ENCODE measurements around the gene KCNJ18.
"Not testable (repeated sequence)": the region's sequence is repeated elsewhere in the genome, so short reads cannot be mapped to it uniquely, and the experiment has no call there.

Gene KCNJ18

DNA sequence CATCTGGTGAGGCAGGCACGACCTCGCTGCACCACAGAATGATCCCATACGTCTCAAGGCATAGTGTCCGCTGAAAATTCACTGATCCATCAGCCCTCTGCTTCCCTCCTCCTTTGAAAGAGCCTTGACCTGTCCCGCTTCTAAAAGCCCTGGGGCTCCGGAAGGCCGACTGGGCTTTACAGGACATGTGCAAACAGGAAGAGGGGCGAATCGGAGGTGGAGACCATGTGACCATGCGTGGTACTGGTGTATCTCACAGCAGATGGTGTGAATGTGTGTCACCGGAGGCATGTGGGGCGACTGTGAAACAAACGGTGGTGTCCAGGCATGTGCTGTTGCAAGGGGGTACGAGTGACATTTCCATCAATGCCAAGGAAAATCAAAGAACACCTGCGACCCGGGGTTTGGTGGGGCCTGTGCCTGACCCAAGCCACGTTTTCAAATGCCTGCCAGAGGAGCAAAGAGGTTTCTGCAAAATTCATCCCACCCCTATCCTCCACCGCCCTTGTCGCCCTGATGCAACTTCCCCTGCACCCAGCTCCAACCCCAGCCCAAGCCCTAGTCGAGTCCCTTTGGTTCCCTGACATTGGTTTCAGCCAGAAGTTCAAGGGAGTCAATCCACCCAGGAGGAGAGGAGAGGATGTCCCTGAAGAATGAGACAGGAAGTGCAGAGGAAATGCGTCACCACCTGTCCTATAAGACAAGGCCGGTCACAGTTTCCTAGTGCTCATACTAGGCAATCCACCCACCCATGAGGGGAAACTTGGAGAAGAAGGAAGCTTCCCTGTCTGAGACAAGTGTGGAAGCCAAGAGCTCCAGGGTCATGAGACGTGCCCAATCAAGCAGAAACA lies 5.9 kb upstream of the KCNJ18 start:
- FAIRE-seq, result no peak
- TF ChIP-seq POLR2A (IDR thresholded peaks at IDR 0.05; ENCODE audit: low read depth, low read length), result no peak
- TF ChIP-seq SPI1 (IDR thresholded peaks at IDR 0.05; ENCODE audit: low read depth, low read length), result no peak
- TF ChIP-seq PAX5 (IDR thresholded peaks at IDR 0.05; ENCODE audit: insufficient read depth, low read length, severe bottlenecking), result no peak
- TF ChIP-seq POU2F2 (IDR thresholded peaks at IDR 0.05; ENCODE audit: low read depth, low read length), result no peak
- DNase-seq (ENCODE audit: insufficient read length, low spot score), result no peak

DNA sequence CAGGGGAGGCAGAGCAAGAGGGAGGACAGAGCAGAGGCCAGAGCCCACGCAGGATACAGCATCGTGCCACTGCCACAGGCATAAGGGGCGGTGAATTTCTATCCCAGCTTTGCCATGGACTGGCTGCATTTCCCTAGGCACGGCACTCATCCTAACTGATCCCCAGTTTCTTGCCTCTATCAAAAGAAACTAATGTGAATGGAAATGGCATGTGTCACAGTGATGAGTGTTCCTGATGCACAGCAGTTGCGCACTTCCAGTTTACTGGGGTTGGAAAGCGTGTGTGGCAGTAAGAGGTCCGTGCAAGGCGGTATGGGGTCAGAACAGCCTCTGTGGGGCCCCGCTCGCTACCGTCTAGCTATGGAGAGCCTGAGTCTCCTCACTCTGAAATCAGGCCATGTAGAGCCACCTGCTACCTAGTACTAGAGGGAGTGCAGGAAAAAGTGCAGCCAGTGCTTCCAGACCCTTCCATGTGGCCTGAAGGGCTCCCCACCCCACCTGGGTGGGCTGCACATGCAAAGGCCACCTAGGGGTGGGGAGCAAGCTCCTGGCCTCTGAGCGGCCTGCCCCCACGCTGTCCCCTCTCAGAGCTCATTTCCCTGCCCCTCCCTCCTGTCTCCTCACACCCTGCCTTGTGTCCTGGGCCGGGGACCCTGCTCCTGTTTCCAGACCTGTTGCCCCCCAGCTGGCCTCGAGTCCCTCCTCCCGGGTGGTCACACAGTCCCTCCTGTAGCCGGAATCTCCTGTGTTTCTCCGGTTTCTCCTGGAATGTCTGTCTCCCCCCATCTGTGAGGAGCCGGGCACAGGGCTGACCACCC lies 5.0 kb upstream of the KCNJ18 start:
- DNase-seq (ENCODE audit: insufficient read length, low spot score) (no peak), FAIRE-seq (no peak)
- TF ChIP-seq PAX5 (IDR thresholded peaks at IDR 0.05; ENCODE audit: insufficient read depth, low read length, severe bottlenecking), result no peak
- TF ChIP-seq POU2F2 (IDR thresholded peaks at IDR 0.05; ENCODE audit: low read depth, low read length), result no peak
- TF ChIP-seq POLR2A (IDR thresholded peaks at IDR 0.05; ENCODE audit: low read depth, low read length), result no peak
- TF ChIP-seq TAF1 (IDR thresholded peaks at IDR 0.05; ENCODE audit: low read depth, low read length), result no peak
- no peak for TF ChIP-seq SPI1 (IDR thresholded peaks at IDR 0.05; ENCODE audit: low read depth, low read length)
- TF ChIP-seq POLR2AphosphoS5 (IDR thresholded peaks at IDR 0.05; ENCODE audit: low read depth, low read length), result no peak

DNA sequence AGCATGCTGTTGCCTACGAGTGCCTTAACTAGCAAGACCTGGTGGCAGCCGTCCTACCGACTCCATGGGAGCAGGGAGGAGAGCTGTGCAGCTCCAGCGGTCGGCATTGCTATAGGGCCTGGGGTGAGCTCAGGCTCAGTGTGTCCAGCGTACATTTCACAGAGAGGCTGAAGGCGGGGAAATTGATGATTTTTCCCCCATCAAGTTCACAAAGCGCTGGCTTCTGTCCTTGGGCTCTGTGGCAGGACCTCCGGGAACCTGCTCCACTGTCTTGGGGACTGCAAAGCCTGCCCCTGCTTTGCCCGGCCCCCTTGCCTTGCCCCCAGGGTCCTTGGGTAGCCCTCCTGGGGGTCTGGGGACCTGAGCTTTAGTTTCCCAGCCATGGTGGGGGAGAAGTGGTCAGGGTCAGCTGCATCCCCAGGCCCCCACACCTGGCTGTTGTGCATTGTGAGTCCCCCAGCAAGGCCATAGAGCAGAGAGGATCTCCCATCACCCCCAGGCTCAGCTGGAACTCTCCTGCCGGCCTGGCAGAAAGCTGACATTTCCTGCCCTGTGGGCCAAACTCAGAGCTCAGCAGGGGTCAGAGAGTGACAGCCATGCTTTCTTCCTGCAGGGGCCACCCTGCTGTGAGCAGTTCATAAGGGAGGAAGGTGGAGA lies 3.9 kb upstream of the KCNJ18 start:
- no peak for TF ChIP-seq POLR2A (IDR thresholded peaks at IDR 0.05; ENCODE audit: low read depth, low read length)
- TF ChIP-seq TAF1 (IDR thresholded peaks at IDR 0.05; ENCODE audit: low read depth, low read length), result no peak
- TF ChIP-seq PAX5 (IDR thresholded peaks at IDR 0.05; ENCODE audit: insufficient read depth, low read length, severe bottlenecking), result no peak
- TF ChIP-seq SPI1 (IDR thresholded peaks at IDR 0.05; ENCODE audit: low read depth, low read length), result no peak
- TF ChIP-seq POLR2AphosphoS5 (IDR thresholded peaks at IDR 0.05; ENCODE audit: low read depth, low read length), result no peak
- TF ChIP-seq POU2F2 (IDR thresholded peaks at IDR 0.05; ENCODE audit: low read depth, low read length), result no peak
- FAIRE-seq (no peak), DNase-seq (ENCODE audit: insufficient read length, low spot score) (no peak)

DNA sequence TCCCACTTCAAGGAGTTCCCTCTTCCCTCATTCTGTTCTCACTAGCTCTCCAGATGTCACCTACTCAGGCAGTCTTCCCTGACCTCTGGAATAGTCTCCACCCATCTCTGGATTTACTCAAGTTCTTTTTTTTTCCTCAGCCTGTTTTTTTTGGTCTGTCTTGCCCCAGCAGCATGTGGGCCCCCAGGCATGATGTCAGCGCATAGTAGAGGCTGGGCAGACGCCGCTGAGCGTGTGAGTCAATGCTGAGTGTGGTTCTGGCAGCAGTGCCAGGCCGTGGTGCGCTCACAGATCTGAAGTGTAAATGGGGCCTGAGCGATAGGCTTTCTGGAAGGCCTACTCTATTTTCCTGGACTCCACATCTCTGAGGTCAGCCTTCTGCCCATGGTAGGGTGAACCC lies 2.7 kb upstream of the KCNJ18 start:
- no peak for DNase-seq (ENCODE audit: insufficient read length, low spot score)
- FAIRE-seq, result no peak
- TF ChIP-seq POU2F2 (IDR thresholded peaks at IDR 0.05; ENCODE audit: low read depth, low read length), result no peak
- TF ChIP-seq POLR2AphosphoS5 (IDR thresholded peaks at IDR 0.05; ENCODE audit: low read depth, low read length), result no peak

DNA sequence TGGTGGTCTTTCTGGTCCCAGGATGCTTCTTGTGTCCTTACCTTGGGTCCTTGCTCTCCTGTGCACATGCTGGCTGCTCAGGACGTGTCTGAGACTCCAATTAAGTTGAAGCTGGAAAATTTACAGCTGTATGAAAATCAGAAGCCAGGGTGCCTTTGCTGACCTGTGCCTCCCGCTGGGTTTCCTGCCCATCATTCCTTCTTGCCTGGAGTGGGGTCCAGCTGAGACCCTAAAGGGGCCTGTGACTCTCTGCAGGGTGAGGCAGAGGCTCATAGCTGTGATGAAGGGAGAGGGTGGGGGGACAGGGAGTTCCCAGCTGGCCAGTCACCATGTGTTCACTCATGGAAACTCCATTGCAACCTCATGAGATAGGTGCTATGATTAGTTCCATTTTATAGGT lies 1.5 kb upstream of the KCNJ18 start:
- not testable (repeated sequence) for FAIRE-seq; DNase-seq (ENCODE audit: insufficient read length, low spot score)

DNA sequence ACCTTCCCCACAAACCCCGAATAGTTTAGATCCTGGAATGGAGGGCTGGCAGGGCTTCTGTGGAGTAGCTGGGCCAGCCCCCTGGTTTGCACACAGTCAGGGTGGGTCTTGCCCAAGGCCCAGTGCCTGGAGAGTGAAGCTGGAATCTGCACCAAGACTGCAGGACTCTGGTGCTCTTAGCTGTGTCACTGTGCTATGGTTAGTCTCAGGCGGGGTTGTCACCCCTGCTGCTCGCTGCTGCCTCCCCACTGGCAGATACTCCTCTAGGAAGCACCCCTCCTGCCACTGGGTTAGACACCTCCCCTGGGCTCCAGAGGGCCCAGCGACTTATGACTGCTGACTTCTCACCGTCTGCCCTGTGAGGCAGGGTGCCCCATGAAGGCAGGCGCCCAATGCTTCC lies 842 bp upstream of the KCNJ18 start:
- DNase-seq (ENCODE audit: insufficient read length, low spot score); FAIRE-seq: not testable (repeated sequence)

DNA sequence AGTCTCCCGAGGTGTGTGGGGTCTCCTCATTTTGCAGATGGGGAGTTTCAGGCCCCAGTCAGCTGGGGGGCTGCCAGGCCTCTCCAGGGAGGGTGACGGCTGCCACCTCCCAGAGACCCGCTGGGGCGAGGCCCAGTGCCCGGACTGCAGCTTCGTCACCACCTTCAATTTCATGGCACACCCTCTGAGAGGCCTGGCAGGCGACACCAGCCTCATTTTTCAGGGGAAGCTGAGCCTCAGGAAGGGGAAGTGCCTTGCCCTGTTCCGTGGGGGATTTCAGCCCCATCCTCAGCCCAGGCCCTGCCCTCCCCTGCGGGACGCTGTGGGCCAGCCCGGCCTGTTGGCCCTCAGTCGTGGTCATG lies 362 bp downstream of the KCNJ18 start:
- FAIRE-seq; DNase-seq (ENCODE audit: insufficient read length, low spot score): not testable (repeated sequence)

DNA sequence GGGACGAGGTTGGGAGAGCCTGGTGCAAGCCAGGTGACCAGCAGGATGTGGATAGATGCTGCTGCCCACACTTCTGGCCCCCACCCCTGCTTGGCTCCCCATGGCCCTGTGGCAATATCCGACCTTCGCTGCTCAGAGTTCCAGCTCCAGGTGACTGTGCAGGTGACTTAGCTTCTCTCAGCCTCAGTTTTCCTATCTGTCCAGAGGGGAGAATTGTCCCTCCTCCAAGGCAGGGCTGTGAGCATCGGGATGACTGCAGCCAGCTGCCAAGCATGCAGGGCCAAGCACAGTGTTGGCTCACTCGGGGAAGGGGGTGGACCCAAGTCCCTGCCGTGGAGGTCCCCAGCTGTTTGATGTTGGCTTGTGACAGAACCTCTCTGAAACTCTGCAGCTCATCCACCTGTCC lies 1.1 kb downstream of the KCNJ18 start:
- DNase-seq (ENCODE audit: insufficient read length, low spot score); FAIRE-seq: not testable (repeated sequence)

DNA sequence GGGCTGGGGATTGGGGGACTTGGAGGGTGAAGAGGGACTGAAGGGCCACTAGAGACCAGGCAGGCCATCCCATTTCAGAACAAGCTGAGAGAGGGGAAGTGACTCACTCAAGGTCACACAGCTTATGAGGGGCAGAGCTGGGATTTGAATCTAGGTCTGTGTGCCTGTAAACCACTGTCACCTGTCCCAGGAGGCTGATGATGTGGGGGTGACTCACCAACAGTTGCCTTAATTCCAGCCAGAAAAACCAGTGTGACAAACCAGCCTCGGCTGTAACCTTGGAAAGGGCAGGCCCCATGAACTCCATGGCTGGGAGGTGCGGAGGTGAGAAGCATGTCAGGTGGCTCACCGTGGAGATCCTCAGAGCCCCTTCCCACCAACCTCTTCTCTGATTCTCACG lies 1.6 kb downstream of the KCNJ18 start:
- FAIRE-seq; DNase-seq (ENCODE audit: insufficient read length, low spot score): not testable (repeated sequence)

DNA sequence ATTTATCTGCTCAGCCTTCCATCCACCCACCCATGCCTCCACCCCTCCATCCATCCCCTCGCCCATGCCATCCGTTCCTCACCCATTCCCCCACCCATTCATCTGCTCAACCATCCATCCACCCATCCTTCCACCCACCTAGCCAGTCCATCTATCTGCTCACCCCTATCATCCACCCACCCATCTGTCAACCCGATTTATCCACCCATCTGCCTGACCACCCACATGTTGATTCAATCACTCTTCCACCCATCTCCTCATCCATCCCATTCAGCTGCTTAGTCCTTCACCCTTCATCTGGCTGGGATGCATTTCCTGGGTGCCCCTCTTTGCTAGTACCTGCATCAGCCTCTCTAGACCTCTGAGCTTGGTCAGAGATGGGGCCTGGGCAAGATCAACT lies 3.9 kb downstream of the KCNJ18 start:
- not testable (repeated sequence) for FAIRE-seq; DNase-seq (ENCODE audit: insufficient read length, low spot score)

DNA sequence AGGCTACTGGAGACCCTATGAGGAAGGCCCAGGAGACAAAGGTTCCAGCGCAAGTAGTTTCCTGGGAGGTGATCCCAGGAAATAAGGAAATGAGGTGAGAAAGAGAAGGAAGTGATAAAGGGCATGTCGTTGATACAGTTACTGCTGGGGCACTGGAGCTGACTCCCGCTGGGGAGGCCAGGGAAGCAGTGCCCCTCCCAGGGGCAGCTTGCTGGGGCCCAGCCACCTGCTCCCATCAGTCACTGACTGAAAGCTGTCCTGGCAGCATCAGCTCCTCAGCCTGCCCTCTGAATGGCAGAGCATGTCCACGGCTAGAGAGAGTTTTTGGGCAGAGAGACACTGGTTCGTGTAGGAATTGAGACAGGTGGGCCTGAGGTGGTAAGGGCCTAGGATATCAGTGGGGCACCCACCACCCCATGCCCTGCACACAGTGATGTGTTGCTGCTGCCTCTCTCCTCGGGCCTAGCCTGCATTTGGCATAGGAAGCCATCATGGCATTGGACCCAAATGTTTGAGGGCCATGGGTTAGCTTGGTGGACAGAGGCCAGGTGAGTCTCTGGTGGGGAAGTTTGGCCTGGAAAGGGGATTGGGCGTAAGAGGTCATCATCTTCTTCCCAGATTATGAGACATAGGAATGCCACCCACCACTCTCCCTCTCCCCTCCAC lies 4.7 kb downstream of the KCNJ18 start:
- not testable (repeated sequence) for DNase-seq (ENCODE audit: insufficient read length, low spot score); FAIRE-seq

DNA sequence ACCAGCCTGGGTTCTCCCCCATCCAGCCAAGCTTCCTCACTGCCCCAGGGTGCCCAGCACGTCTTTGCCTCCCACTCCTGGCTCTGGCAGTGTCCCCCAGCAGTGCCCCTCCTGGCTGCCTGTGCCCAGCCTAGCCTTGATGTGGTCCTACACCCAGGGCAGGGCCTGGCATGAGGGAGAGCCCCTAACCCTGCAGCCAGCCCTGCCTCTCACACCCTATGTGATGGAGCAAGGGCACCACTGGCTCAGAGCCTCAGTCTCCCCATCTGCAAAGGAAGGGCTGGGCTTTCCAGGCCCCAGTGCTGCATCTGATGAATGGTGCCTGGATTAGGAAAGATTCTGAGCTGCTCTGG lies 5.2 kb downstream of the KCNJ18 start:
- not testable (repeated sequence) for DNase-seq (ENCODE audit: insufficient read length, low spot score); FAIRE-seq

DNA sequence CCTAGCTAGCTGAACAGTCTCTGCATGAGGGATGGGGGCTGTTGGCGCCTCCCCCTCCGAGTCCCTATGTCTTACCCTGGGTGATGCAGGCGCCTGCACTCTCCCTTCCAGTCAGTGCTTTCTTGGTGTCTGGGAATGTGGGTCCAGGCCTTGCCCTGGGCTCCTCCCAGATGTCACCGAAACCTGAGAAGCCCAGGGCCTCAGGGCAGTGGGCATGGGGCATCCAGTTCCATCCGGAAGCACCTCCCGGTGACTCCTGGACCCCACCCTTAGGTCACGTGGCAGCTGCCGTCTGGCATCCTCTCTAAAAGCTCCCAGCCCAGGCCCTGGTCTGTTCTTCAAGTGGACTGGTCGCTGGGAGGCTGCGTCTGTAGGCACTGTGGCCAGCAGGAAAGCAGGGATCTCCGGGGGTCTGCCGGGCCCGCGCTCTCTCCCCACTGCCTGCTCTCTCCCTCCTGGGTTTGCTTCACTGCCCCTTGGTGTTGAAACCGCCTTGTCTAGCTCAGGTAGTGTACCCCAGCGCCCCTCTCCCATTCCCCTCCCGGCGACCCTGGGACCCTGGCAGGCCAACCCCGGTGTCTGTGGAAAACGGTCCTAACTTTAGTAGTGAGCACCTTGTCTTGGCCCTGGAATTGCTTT lies 6.2 kb downstream of the KCNJ18 start:
- not testable (repeated sequence) for DNase-seq (ENCODE audit: insufficient read length, low spot score); FAIRE-seq

DNA sequence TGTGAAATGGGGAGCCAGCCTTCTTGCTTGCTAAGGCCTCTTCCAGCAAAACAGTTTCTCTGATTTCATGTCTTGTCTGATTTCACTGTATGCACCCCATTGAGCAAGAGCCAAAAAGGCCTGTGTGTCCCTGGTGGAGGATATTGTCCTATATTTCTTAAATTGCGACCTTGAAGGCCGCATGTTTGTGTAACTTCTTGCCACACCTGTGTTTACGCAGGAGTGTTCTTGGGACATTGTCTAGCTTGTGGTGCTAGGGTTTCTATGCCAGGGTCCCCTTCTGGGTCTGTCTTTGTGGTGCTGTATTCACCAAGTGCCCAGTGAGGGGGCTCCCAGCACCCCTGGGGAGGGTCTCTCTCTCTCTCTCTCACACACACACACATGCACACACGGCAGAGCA lies 6.8 kb downstream of the KCNJ18 start:
- DNase-seq (ENCODE audit: insufficient read length, low spot score); FAIRE-seq: not testable (repeated sequence)

DNA sequence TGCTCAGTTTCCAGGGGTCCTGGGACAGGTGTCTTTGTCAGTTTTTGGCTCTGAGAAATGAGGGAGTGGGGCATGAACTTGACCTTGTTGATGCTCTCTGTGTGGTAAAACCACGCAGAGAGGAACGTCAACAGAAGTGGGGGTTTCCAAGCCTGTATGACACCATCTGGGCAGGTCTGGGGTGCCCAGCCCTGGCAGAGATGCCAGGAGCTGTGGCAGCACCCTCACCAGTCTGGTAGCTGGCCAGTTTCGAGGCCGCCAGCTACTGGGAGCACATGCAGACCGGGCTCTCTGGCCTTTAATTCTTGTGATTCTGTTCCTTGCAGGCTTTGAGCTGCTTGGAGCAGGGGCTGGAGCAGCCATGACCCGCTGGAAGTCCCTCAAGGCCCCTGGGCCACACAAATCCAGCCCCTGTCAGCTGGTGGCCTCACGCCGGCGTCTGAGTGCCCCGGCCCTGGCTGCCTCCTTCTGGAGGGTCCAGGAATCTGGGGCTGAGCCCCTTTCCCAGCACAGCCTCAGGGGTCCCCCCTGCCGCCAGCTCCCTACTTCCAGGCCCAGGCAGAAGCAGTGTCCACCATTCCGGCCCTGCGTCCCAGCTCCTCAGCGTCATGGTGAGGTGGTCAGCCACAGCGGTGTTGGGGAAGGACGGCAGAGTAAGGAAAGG lies 7.4 kb downstream of the KCNJ18 start:
- not testable (repeated sequence) for FAIRE-seq

DNA sequence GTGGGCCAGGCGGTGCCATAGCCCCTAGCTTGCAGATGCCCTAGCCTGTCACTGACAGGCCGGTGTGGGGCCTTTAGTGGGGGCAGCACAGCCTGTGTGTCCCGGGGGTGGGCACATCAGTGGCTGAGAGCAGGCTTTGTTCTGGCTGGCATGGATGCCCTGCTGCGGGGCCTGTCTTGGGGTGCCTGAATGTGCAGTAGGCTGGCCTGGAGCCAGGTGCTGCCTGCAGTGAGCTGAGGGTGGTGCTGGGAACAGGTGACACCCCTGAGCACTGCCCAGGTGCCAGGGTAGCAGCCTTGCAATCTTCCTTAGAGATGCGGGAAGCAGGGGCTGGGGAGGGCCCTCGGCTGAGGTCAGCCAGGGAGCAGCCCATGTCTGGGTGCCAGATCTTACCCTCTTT lies 8.8 kb downstream of the KCNJ18 start:
- not testable (repeated sequence) for FAIRE-seq

More for the DNA sequence above, 7.4 kb downstream of the KCNJ18 start:
- not testable (repeated sequence) for DNase-seq (ENCODE audit: insufficient read length, low spot score)

More for the DNA sequence above, 8.8 kb downstream of the KCNJ18 start:
- not testable (repeated sequence) for DNase-seq (ENCODE audit: insufficient read length, low spot score)
